DOHH2 (cell line): ENCODE measurements around the gene MPP4.

Source experiments
- H3F3A ChIP-seq: fragments of 200-600 bp; sonication (generic), shearing (Covaris generic); 2 replicates; pipeline ENCODE4 v1.6.0; 2016; ENCODE audit warnings: antibody characterized with exemption, mild to moderate bottlenecking; ENCODE audit not compliant: control insufficient read depth, insufficient read depth
- H3K27ac ChIP-seq: fragments of 200-600 bp; sonication (generic); 2 replicates; pipeline ENCODE4 v1.5.1; 2014; ENCODE audit warnings: low read depth, mild to moderate bottlenecking, low read length, moderate library complexity
- H3K27me3 ChIP-seq: fragments of 200-600 bp; sonication (generic); 2 replicates; pipeline ENCODE4 v1.6.1; 2014; ENCODE audit warnings: mild to moderate bottlenecking, low read length, mixed read lengths; ENCODE audit not compliant: control insufficient read depth
- H3K36me3 ChIP-seq: fragments of 200-600 bp; sonication (generic); 2 replicates; pipeline ENCODE4 v1.6.1; 2014; ENCODE audit warnings: mild to moderate bottlenecking, low read length, moderate library complexity, mixed read lengths; ENCODE audit not compliant: control insufficient read depth
- H3K4me1 ChIP-seq: fragments of 200-600 bp; sonication (generic); 2 replicates; pipeline ENCODE4 v1.6.1; 2014; ENCODE audit warnings: mild to moderate bottlenecking, low read length, mixed read lengths; ENCODE audit not compliant: control insufficient read depth
- H3K4me2 ChIP-seq: fragments of 200-600 bp; sonication (generic); 2 replicates; pipeline ENCODE4 v1.6.0; 2014; ENCODE audit warnings: mild to moderate bottlenecking, low read length, moderate library complexity
- H3K4me3 ChIP-seq: fragments of 200-600 bp; sonication (generic); 2 replicates; pipeline ENCODE4 v1.5.1; 2014; ENCODE audit warnings: mild to moderate bottlenecking, low read length, mixed read lengths
- H3K79me2 ChIP-seq: fragments of 200-600 bp; sonication (generic); 2 replicates; pipeline ENCODE4 v1.6.1; 2014; ENCODE audit warnings: mild to moderate bottlenecking, low read length, mixed read lengths; ENCODE audit not compliant: control insufficient read depth
- H3K9me2 ChIP-seq: fragments of 200-600 bp; sonication (generic); replicated peaks from 2 replicates; pipeline ENCODE4 v1.6.1; 2014; ENCODE audit warnings: mild to moderate bottlenecking, low read length, mixed read lengths; ENCODE audit not compliant: control insufficient read depth
- H3K9me3 ChIP-seq: fragments of 200-600 bp; sonication (generic); 2 replicates; pipeline ENCODE4 v1.6.1; 2014; ENCODE audit warnings: antibody characterized with exemption, low read length, mixed read lengths; ENCODE audit not compliant: control insufficient read depth, insufficient read depth
- H4K20me1 ChIP-seq: fragments of 200-600 bp; sonication (generic); 2 replicates; pipeline ENCODE4 v1.6.0; 2014; ENCODE audit warnings: low read depth, mild to moderate bottlenecking, antibody characterized with exemption, low read length, moderate library complexity; ENCODE audit not compliant: control insufficient read depth, insufficient read depth
- CTCF ChIP-seq: fragments of 200-600 bp; sonication (generic); IDR thresholded peaks from one replicate; pipeline ENCODE4 v1.5.1; 2014; ENCODE audit warnings: antibody characterized with exemption, mild to moderate bottlenecking, low read depth, low read length; ENCODE audit not compliant: poor library complexity, severe bottlenecking
- EZH2phosphoT487 ChIP-seq: fragments of 200-600 bp; sonication (generic); IDR thresholded peaks from 2 replicates; pipeline ENCODE4 v1.6.1; 2017; ENCODE audit warnings: borderline replicate concordance, mild to moderate bottlenecking, antibody characterized with exemption, low read length, moderate library complexity, mixed read lengths

The MPP4 gene

GRCh38 chr2:201642579-201643215, 55.7 kb downstream of the MPP4 start:
- no peaks in the 10 kb centered on the region for H3K36me3 ChIP-seq
- no peaks in the 10 kb centered on the region; the same call in 1 of the 2 replicates for H3K27me3 ChIP-seq
- no peaks in the 10 kb centered on the region for H3K9me2 ChIP-seq
- peak overlapping the region; percentile 90 for H3K4me3 ChIP-seq
- H3K27ac ChIP-seq, result peak overlapping the region; percentile 38
- TF ChIP-seq EZH2phosphoT487 (no peak), CTCF (no peak)
- H3F3A ChIP-seq, result no peaks in the 10 kb centered on the region
- peaks cover 12% of the 10 kb centered on the region for H3K4me1 ChIP-seq
- H4K20me1 ChIP-seq, result no peaks in the 10 kb centered on the region
- peaks cover 7% of the 10 kb centered on the region; the same call in 1 of the 2 replicates for H3K79me2 ChIP-seq
- no peaks in the 10 kb centered on the region for H3K9me3 ChIP-seq
- H3K4me2 ChIP-seq, result peak overlapping the region; percentile 91

- Histone ChIP-seq H4K20me1 (no peaks in the 10 kb centered on the region), H3F3A (no peaks in the 10 kb centered on the region), H3K79me2 (peaks cover 7% of the 10 kb centered on the region; the same call in 1 of the 2 replicates), H3K4me2 (peak overlapping the region; percentile 91), H3K36me3 (no peaks in the 10 kb centered on the region), H3K27ac (peak overlapping the region; percentile 38), H3K9me3 (no peaks in the 10 kb centered on the region), H3K27me3 (no peaks in the 10 kb centered on the region; the same call in 1 of the 2 replicates), H3K9me2 (no peaks in the 10 kb centered on the region), H3K4me1 (peaks cover 12% of the 10 kb centered on the region), H3K4me3 (peak overlapping the region; percentile 90)
- no peak for TF ChIP-seq EZH2phosphoT487
- TF ChIP-seq CTCF, result no peak
Measured at GRCh38 chr2:201642086-201642578, 56.3 kb downstream of the MPP4 start.

GRCh38 chr2:201639205-201639604, 59.2 kb downstream of the MPP4 start:
- Histone ChIP-seq H3K4me1 (peaks cover 12% of the 10 kb centered on the region), H3K27ac (no peak overlapping the region)

More at GRCh38 chr2:201639205-201639604, 59.2 kb downstream of the MPP4 start:
- Histone ChIP-seq H3K4me2 (no peak overlapping the region), H3K9me3 (no peaks in the 10 kb centered on the region), H3F3A (no peaks in the 10 kb centered on the region), H3K9me2 (no peaks in the 10 kb centered on the region), H3K36me3 (peaks cover 7% of the 10 kb centered on the region; the same call in 1 of the 2 replicates), H4K20me1 (no peaks in the 10 kb centered on the region), H3K79me2 (peaks cover 7% of the 10 kb centered on the region; the same call in 1 of the 2 replicates), H3K27me3 (no peaks in the 10 kb centered on the region; the same call in 1 of the 2 replicates), H3K4me3 (no peak overlapping the region)
- TF ChIP-seq EZH2phosphoT487 (no peak), CTCF (no peak)
